ENCODE data around the gene ABHD12.

GRCh38 chr20:25402583-25402982, 11.9 kb upstream of the ABHD12 start:
- TF ChIP-seq CTCF (IDR thresholded peaks at IDR 0.05; ENCODE audit: borderline replicate concordance, extremely low read depth, low read length, poor library complexity, severe bottlenecking) = no peak
- no peak for TF ChIP-seq EZH2 (IDR thresholded peaks at IDR 0.05; ENCODE audit: borderline replicate concordance, low read depth, low read length, severe bottlenecking)

Data from DND-41 (cell line).